Loucy (cell line): ENCODE data around the gene PIK3C3.

Source experiments
- H2AFZ ChIP-seq: fragments of 200-600 bp; sonication (generic); 2 replicates; pipeline ENCODE4 v1.6.0; 2016; ENCODE audit warnings: antibody characterized with exemption, mild to moderate bottlenecking, low read length, moderate library complexity
- H3F3A ChIP-seq: fragments of 200-600 bp; 2 replicates; pipeline ENCODE4 v1.6.0; 2016; ENCODE audit warnings: antibody characterized with exemption, low read depth, mild to moderate bottlenecking
- H3K27me3 ChIP-seq: fragments of 200-600 bp; sonication (generic); 2 replicates; pipeline ENCODE4 v1.6.1; 2014; ENCODE audit warnings: low read length, mild to moderate bottlenecking; ENCODE audit not compliant: insufficient read depth, poor library complexity, severe bottlenecking
- H3K36me3 ChIP-seq: fragments of 200-600 bp; sonication (generic); 2 replicates; pipeline ENCODE4 v1.6.1; 2016; ENCODE audit warnings: low read length; ENCODE audit not compliant: insufficient read depth
- H3K4me1 ChIP-seq: fragments of 200-600 bp; sonication (generic); 2 replicates; pipeline ENCODE4 v1.5.1; 2014; ENCODE audit warnings: low read length, mild to moderate bottlenecking; ENCODE audit not compliant: insufficient read depth, poor library complexity, severe bottlenecking
- H3K4me2 ChIP-seq: fragments of 200-600 bp; sonication (generic); 2 replicates; pipeline ENCODE4 v1.6.0; 2014; ENCODE audit warnings: antibody characterized with exemption, low read length, low read depth, mild to moderate bottlenecking; ENCODE audit not compliant: poor library complexity, severe bottlenecking
- H3K4me3 ChIP-seq: fragments of 200-600 bp; sonication (generic); 2 replicates; pipeline ENCODE4 v1.5.1; 2014; ENCODE audit warnings: low read length, mild to moderate bottlenecking, mixed read lengths; ENCODE audit not compliant: poor library complexity, severe bottlenecking
- H3K79me2 ChIP-seq: fragments of 200-600 bp; sonication (generic); 2 replicates; pipeline ENCODE4 v1.6.1; 2014; ENCODE audit warnings: low read length; ENCODE audit not compliant: insufficient read depth
- H3K9ac ChIP-seq: fragments of 200-600 bp; sonication (generic); 2 replicates; pipeline ENCODE4 v1.6.0; 2014; ENCODE audit warnings: mild to moderate bottlenecking, low read depth, low read length, moderate library complexity; ENCODE audit not compliant: poor library complexity, severe bottlenecking
- H3K9me2 ChIP-seq: fragments of 200-600 bp; sonication (generic); replicated peaks from 2 replicates; pipeline ENCODE4 v1.6.1; 2016; ENCODE audit warnings: low read depth, low read length, mixed read lengths
- H3K9me3 ChIP-seq: fragments of 200-600 bp; sonication (generic); 2 replicates; pipeline ENCODE4 v1.6.1; 2014; ENCODE audit warnings: mild to moderate bottlenecking, antibody characterized with exemption, low read length, low read depth; ENCODE audit not compliant: insufficient read depth
- H4K20me1 ChIP-seq: fragments of 200-600 bp; sonication (generic); 2 replicates; pipeline ENCODE4 v1.6.0; 2014; ENCODE audit warnings: antibody characterized with exemption, low read length, mild to moderate bottlenecking; ENCODE audit not compliant: insufficient read depth, poor library complexity, severe bottlenecking
- EZH2phosphoT487 ChIP-seq: fragments of 200-600 bp; IDR thresholded peaks from 2 replicates; pipeline ENCODE4 v1.6.1; 2018; ENCODE audit warnings: antibody characterized with exemption, mild to moderate bottlenecking, moderate library complexity, borderline replicate concordance
- TF ChIP-seq, protein P1 (sequence below): fragments of 200-600 bp; sonication (generic); conservative IDR thresholded peaks from 2 replicates; pipeline ENCODE4 v1.5.1; 2014; ENCODE audit warnings: mild to moderate bottlenecking, antibody characterized with exemption, low read length

PIK3C3 gene

DNA sequence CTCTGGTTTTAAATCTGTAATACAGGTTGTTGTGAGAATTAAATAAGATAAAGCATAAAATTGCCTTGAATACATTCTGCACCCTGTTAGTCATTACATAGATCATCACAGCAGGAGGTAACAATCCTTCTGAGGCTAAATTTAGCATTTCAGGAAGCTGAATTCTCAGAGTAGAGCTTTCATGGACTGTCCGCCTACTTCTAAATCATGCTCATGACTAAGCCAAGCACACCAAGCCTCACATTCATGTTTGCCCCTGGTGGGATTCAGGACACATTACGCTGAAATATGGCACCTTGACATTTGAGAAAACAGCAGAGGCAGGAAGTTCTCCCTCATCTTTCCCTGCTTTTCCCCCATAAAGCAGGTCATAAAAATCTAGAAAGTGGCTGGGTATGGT lies 16.6 kb upstream of the PIK3C3 start:
- Histone ChIP-seq H3K9me3 (no peaks in the 10 kb centered on the region), H3K9me2 (no peaks in the 10 kb centered on the region), H3K4me3 (no peak overlapping the region), H3K27me3 (no peaks in the 10 kb centered on the region), H3K4me1 (peaks cover 27% of the 10 kb centered on the region), H2AFZ (no peak overlapping the region), H3K36me3 (no peaks in the 10 kb centered on the region), H3F3A (no peaks in the 10 kb centered on the region), H3K4me2 (no peak overlapping the region), H3K79me2 (no peaks in the 10 kb centered on the region), H3K9ac (no peak overlapping the region), H4K20me1 (no peaks in the 10 kb centered on the region)
- TF ChIP-seq, protein P1, sequence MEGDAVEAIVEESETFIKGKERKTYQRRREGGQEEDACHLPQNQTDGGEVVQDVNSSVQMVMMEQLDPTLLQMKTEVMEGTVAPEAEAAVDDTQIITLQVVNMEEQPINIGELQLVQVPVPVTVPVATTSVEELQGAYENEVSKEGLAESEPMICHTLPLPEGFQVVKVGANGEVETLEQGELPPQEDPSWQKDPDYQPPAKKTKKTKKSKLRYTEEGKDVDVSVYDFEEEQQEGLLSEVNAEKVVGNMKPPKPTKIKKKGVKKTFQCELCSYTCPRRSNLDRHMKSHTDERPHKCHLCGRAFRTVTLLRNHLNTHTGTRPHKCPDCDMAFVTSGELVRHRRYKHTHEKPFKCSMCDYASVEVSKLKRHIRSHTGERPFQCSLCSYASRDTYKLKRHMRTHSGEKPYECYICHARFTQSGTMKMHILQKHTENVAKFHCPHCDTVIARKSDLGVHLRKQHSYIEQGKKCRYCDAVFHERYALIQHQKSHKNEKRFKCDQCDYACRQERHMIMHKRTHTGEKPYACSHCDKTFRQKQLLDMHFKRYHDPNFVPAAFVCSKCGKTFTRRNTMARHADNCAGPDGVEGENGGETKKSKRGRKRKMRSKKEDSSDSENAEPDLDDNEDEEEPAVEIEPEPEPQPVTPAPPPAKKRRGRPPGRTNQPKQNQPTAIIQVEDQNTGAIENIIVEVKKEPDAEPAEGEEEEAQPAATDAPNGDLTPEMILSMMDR: no peak
- TF ChIP-seq EZH2phosphoT487: no peak

DNA sequence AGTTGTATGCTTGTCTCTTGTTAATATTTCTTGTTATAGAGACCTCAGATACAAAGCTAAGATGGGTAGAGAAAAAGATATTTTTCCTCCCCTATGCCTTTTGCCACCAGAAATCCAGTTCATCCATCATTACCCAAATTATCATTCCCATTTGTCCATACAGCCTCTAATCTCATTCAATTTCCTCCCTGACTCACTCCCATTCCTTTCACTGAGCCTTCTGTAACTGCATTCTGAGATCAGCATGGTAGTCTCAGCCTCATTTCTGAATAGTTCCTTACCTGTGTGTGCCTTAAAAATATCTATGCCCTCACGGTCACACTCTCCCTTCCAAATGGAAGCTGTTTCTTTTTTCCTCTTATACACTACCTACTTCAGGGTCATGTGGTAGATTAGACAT lies 15.7 kb upstream of the PIK3C3 start:
- Histone ChIP-seq H3F3A (no peaks in the 10 kb centered on the region), H3K9me3 (no peaks in the 10 kb centered on the region), H3K4me1 (peaks cover 32% of the 10 kb centered on the region), H3K4me2 (no peak overlapping the region), H3K36me3 (no peaks in the 10 kb centered on the region), H3K9ac (no peak overlapping the region), H3K4me3 (no peak overlapping the region), H3K9me2 (no peaks in the 10 kb centered on the region), H2AFZ (peak overlapping the region; percentile 37; the same call in 1 of the 2 replicates), H4K20me1 (no peaks in the 10 kb centered on the region), H3K27me3 (no peaks in the 10 kb centered on the region), H3K79me2 (no peaks in the 10 kb centered on the region)
- TF ChIP-seq, protein P1: no peak
- no peak for TF ChIP-seq EZH2phosphoT487

DNA sequence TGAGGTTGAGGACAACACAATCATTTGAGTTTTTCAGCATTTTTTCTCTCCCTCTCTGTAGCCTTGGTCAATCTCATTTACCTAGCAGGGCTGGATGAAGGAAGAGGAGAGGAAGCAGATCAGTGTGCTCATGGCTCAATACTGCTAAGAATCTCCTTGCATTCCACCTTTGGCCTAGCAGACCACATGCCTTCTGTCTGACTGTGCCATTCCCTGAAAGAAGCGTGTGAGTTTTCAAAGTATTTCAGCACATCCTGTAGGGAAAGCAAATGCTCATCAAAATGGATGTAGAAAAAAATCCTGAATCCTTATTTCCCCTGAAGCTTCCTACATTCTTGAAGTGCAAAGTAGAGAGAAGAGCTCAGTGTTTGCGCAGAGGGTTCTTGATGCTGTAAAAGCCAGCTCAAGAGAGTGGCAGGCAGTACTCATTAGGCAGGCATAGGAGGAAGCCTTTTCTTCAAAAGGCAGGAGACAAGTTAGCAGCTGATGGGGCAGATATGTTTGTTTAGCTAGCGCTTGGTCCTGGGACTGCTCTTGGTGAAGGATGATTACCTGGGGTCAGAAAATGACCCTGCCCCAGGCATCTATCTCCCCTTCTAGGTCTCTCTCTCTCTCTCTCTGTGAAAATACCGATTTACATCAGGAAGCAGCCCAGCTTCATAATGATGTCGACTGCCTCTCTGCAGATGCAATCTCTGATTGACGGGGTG lies 14.4 kb upstream of the PIK3C3 start:
- H3K4me2 ChIP-seq: no peak overlapping the region

More for the DNA sequence above, 14.4 kb upstream of the PIK3C3 start:
- H3K36me3 ChIP-seq: no peaks in the 10 kb centered on the region
- no peak overlapping the region for H3K4me3 ChIP-seq
- no peaks in the 10 kb centered on the region for H3K79me2 ChIP-seq
- H3K9me3 ChIP-seq: no peaks in the 10 kb centered on the region
- no peaks in the 10 kb centered on the region for H3K27me3 ChIP-seq
- H3K9ac ChIP-seq: no peak overlapping the region
- H4K20me1 ChIP-seq: no peaks in the 10 kb centered on the region
- H3K4me1 ChIP-seq: peaks cover 40% of the 10 kb centered on the region
- H2AFZ ChIP-seq: peak overlapping the region; percentile 72; the same call in 1 of the 2 replicates
- no peaks in the 10 kb centered on the region for H3K9me2 ChIP-seq
- no peak for TF ChIP-seq EZH2phosphoT487
- TF ChIP-seq, protein P1: no peak
- H3F3A ChIP-seq: no peaks in the 10 kb centered on the region
